SK-N-SH treated with all-trans-retinoic acid at 6 μM for 48 hours (cell line): ENCODE data around the gene EMC10.

Experiments
- ISL1 ChIP-seq: fragments of 250-450 bp; sonication (Bioruptor Pico); IDR thresholded peaks from 2 replicates; pipeline ENCODE4 v2.1.2; 2022; ENCODE audit warnings: mild to moderate bottlenecking, moderate library complexity
- PPARA ChIP-seq: fragments of 250-450 bp; sonication (Bioruptor Pico); IDR thresholded peaks from 2 replicates; pipeline ENCODE4 v1.5.0; 2020; ENCODE audit warnings: mild to moderate bottlenecking, borderline replicate concordance
- RARB ChIP-seq: fragments of 250-450 bp; sonication (Bioruptor Pico); IDR thresholded peaks from 2 replicates; pipeline ENCODE4 v1.8.0; 2021; ENCODE audit warnings: mild to moderate bottlenecking, moderate library complexity
- SNAI2 ChIP-seq: fragments of 250-450 bp; sonication (Bioruptor Pico); IDR thresholded peaks from 2 replicates; pipeline ENCODE4 v1.5.0; 2020; ENCODE audit warnings: mild to moderate bottlenecking, moderate library complexity
- TCF4 ChIP-seq: fragments of 250-450 bp; sonication (Bioruptor Pico); IDR thresholded peaks from 2 replicates; pipeline ENCODE4 v1.8.0; 2021; ENCODE audit warnings: mild to moderate bottlenecking, moderate library complexity, borderline replicate concordance
- ZFP30 ChIP-seq: fragments of 450-650 bp; formaldehyde crosslinking; IDR thresholded peaks from 2 replicates; pipeline ENCODE4 v1.5.0; 2022; ENCODE audit warnings: mild to moderate bottlenecking, moderate library complexity
- ZNF8 ChIP-seq: fragments of 450-650 bp; formaldehyde crosslinking; IDR thresholded peaks from 2 replicates; pipeline ENCODE4 v1.5.0; 2020; ENCODE audit warnings: mild to moderate bottlenecking, moderate library complexity

DNA sequence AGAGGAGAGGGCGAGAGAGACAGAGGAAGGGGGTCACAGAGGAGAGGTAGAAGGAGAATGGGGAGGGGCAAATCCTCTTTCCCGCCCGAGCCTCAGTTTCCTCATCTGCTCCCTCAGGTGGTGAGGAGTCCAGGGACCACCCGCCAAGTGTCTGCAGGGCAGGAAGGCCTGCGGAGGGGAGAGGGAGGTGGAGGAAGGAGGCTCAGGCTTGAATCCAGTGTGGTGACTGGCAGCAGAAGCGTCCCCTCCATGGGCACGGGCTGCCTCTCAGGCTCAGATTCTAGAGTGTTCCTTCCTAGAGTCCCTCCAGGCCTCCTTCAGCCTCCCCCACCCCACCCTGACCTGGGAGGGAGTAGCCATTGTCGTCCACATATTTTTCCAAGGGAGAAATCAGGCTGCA lies 16.9 kb downstream of the EMC10 start:
- TF ChIP-seq RARB (no peak), ZFP30 (CRISPR knock-in tag) (no peak), ZNF8 (CRISPR knock-in tag) (no peak), ISL1 (CRISPR knock-in tag) (no peak), TCF4 (CRISPR knock-in tag) (no peak), PPARA (CRISPR knock-in tag) (no peak), SNAI2 (no peak)
